GM10248 (cell line): ENCODE results near the gene PTPRN2.
"Not testable (repeated sequence)": the region's sequence is repeated elsewhere in the genome, so short reads cannot be mapped to it uniquely, and the experiment has no call there.

Source experiments
- CTCF ChIA-PET: fragments of 300-600 bp; sonication (Branson Sonifier 250); formaldehyde crosslinking; extraction: SDS; loops from one replicate; lab custom pipeline; 2021; ENCODE audit warnings: antibody characterized with exemption; lab: Yijun Ruan, JAX
- POLR2A ChIA-PET: fragments of 350-650 bp; sonication (Branson Sonifier 250); formaldehyde crosslinking; extraction: SDS; loops from one replicate; lab custom pipeline; 2020; ENCODE audit warnings: antibody characterized with exemption; lab: Yijun Ruan, JAX
- DNase-seq: peaks from one replicate; pipeline ENCODE4 v3.0.0; 2012; ENCODE audit errors: extremely low spot score
- TF ChIP-seq, protein P1 (sequence below): IDR thresholded peaks from 2 replicates; pipeline ENCODE4 v1.5.1; 2012; ENCODE audit warnings: mild to moderate bottlenecking, low read depth; ENCODE audit errors: extremely low read depth, missing control alignments, control extremely low read depth

Gene PTPRN2

DNA sequence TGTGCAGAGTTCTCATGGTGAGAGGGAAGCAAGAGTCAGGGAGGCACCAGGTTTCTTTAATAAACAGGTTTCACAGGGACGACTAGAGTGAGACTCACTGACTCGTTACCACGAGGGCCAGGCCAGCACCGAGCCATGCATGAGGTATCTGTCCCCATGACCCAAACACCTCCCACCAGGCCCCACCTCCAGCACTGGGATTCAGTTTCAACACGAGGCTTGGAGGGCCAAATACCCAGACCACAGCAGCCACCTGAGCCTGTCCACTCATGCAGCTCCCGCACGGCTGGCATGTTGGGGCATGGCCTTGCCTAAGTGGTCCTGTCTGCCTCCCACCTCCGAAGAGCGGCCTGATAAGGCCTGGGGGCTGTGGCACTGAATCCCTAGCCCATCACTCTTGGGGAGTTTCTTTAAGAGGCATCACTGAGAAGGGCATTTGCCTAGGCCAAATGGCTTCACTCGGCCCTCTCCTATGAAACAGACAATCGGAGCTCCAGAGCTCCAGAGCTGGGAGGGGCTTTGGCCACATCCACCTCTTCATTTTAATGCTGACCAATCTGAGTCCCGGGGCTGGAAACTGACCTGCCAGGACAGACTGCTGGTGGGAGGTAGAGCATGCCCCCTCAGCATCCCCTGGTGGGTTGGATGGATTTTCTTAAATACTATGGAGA lies 1093.0 kb downstream of the PTPRN2 start:
- CTCF ChIA-PET: no interaction called here
- TF ChIP-seq, protein P1, sequence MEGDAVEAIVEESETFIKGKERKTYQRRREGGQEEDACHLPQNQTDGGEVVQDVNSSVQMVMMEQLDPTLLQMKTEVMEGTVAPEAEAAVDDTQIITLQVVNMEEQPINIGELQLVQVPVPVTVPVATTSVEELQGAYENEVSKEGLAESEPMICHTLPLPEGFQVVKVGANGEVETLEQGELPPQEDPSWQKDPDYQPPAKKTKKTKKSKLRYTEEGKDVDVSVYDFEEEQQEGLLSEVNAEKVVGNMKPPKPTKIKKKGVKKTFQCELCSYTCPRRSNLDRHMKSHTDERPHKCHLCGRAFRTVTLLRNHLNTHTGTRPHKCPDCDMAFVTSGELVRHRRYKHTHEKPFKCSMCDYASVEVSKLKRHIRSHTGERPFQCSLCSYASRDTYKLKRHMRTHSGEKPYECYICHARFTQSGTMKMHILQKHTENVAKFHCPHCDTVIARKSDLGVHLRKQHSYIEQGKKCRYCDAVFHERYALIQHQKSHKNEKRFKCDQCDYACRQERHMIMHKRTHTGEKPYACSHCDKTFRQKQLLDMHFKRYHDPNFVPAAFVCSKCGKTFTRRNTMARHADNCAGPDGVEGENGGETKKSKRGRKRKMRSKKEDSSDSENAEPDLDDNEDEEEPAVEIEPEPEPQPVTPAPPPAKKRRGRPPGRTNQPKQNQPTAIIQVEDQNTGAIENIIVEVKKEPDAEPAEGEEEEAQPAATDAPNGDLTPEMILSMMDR: no peak
- POLR2A ChIA-PET: interaction anchor here (0.6 kb wide), 1 partner anchor 1073 kb away, joined by 4 read pairs; no protein-coding TSS in a partner anchor
- no peak for DNase-seq

- CTCF ChIA-PET: no interaction called here
- no peak for DNase-seq
- TF ChIP-seq, protein P1: no peak
- POLR2A ChIA-PET: no interaction called here
Measured at GRCh38 chr7:157493776-157494175, 1093.8 kb downstream of the PTPRN2 start.

GRCh38 chr7:157493017-157493416 lies 1094.6 kb downstream of the PTPRN2 start:
- TF ChIP-seq, protein P1: no peak
- ChIA-PET CTCF (no interaction called here), POLR2A (no interaction called here)
- DNase-seq: no peak

DNA sequence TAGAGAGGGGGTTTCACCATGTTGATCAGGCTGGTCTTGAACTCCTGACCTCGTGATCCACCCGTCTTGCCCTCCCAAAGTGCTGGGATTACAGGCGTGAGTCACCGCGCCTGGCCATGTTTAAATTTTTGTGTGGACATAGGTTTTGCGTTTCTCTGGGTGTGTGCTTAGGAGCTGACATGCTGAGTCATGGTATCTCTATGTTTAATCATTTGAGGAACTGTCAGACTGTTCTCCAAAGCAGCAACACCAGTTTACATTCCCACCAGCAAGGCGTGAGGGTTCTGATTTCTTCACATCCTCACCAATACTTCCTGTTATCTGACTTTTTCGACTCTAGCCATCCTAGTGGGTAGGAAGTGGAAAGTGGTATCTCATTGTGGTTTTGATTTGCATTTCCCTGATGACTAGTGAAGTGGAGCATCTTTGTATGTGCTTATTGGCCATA lies 1097.1 kb downstream of the PTPRN2 start:
- TF ChIP-seq, protein P1: no peak
- DNase-seq: no peak
- CTCF ChIA-PET: no interaction called here
- POLR2A ChIA-PET: no interaction called here

DNA sequence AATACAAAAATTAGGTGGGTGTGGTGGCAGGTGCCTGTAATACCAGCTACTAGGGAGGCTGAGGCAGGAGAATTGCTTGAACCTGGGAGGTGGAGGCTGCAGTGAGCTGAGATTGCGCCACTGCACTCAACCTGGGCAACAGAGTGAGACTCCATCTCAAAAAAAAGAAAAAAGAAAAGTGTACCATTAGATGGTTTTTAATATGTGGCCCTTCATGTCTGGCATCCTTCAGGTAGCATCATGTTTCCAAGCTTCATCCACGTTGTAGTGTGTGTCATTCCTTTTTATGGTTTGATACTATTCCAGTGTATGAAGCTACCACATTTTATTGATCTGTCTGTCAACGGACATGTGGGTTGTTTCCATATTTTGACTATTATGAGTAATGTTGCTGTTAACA lies 1097.8 kb downstream of the PTPRN2 start:
- DNase-seq, CTCF ChIA-PET, POLR2A ChIA-PET: not testable (repeated sequence)
